Hindlimb muscle (tissue), 1 donor: Measurements from ENCODE around the gene MORF4L2. TPM values are rescaled to one million over a fixed set of nuclear protein-coding genes. Genes with fewer than 3 reads are reported as not detected.

Experiments
- DNase-seq: peaks from one replicate; pipeline ENCODE4 v3.0.0-alpha.2; 2013
- polyA plus RNA-seq: library from polyadenylated mRNA; unstranded; fragments of 120-200 nt; gene quantifications from one replicate; pipeline ENCODE4 v1.2.1, GENCODE V29; 2013; ENCODE audit not compliant: insufficient read length

MORF4L2 gene, protein sequence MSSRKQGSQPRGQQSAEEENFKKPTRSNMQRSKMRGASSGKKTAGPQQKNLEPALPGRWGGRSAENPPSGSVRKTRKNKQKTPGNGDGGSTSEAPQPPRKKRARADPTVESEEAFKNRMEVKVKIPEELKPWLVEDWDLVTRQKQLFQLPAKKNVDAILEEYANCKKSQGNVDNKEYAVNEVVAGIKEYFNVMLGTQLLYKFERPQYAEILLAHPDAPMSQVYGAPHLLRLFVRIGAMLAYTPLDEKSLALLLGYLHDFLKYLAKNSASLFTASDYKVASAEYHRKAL
- polyA plus RNA-seq: 192 TPM

DNA sequence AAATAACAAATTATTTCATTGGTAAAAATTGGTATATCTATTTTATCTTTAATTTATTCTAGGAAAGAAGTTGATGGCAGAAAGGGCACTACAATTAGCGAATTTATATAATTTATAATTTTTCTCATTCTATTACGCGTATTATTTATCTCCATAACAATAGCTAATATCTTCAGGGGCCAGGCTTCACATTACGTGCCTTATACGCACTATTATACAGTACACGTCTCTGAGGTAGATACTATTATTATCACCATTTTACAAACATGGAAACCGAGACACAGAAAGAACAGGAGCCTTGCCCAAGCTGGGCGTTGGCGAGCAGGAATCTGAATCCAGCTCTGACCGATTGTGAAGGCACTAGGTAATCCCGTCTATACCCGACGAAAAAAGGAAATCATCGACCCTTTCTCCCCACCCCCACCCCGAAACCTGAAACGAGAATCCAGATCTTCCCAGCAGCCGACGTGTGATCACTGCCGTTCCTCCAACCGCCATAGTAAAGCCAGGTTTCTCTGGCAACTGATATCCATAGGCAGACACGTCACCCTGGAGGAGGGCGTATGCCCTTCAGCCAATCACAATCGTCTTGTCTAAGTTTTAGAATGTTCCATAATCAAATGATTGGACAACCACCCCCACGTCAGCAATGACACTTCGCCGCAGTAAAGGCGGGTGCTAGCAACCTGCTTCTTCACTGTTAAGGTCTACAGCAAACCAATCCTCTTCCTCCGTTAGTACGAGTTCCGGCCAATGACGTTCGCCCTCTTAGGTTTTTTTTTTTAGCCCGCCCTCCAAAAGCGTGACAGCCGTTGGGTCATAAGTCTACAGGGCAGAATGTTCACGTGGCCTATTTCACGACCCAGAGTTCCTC is at the start of gene MORF4L2:
MORF4L2 (minus strand) TSS at position 501 of the 874 bp plus-strand sequence. CDS start 9,672 bp downstream, outside the sequence.
- peak; percentile 93 for DNase-seq

DNA sequence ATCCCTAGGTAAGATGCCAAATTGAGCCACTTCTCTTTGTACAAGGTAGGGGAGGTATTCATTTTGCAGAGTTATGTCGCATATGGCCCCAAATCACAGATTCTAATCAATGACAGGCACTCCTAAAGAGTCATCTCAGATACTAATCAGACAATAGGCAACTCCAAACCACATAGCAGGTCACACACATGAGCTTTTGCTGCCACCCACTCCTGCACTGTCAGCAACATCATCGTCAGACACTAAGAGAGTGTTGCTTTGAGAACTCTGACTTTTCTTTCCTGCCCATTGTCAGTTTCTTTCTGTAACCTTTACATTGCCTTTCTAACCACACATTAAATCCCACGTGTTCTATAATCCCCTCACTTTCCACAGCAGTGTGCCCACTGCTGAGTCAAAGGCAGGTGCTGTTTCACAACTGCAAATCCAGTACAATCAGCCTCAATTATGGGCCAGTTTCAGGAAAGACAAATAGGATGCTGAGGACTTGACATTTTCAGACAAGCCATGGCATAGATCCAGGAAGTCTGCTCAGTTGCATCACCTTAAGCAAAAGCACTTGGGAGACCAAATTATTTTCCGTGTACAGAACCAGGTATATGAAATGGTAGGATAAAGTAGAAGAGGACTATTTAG is 47.7 kb upstream of the MORF4L2 start:
- no peak for DNase-seq

DNA sequence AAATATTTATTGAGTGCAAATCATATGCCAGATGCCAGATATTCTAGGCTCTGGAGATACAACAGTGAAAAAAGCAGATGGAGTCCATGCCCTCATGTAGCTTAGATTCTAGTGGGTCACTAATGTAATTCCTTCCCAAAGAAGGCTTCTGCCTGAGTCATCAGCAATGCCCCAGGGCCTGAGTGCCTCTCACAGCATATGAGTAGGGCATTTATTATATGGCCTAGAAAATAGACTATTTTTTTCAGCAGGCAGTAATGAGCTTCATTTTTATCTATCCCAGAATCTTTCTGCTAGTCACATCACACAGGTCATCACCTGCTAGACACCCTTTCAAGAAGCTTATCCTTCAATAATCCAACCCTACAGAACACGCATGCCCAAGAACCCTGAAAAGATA is 46.5 kb upstream of the MORF4L2 start:
- DNase-seq: no peak

DNA sequence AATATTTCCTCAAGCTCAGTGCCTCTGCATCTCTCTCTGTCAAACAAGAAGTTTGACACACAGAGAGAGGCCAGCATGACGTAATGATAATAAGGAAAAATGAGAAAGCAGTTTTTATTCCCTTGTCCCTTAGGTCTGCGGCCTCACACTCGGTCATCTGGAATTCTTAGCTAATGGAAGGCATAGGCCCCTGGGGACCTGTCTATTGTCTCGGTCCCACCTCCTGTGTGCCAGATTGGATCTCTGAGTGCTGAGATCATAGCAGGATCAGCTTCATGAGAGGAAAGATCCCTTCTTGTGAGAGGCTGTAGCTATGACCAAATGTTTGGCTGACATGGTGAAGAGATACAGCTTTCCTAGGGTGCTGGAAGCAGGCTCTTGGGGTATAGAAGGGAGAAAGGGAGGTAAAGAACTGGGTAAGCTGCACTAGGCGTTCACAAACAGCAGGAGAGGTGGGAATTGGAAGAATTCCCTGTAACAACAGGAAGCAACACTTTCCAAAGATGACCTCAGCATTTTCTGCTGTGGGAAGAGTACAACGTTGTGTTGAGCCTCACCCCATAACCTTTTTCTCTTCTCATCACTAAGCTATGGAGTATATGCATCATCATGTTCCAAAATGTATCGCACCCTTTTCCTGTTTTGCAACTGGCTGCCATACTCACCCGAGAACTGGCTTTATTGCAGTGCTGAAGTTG is 44.4 kb upstream of the MORF4L2 start:
- DNase-seq: peak; percentile 67

DNA sequence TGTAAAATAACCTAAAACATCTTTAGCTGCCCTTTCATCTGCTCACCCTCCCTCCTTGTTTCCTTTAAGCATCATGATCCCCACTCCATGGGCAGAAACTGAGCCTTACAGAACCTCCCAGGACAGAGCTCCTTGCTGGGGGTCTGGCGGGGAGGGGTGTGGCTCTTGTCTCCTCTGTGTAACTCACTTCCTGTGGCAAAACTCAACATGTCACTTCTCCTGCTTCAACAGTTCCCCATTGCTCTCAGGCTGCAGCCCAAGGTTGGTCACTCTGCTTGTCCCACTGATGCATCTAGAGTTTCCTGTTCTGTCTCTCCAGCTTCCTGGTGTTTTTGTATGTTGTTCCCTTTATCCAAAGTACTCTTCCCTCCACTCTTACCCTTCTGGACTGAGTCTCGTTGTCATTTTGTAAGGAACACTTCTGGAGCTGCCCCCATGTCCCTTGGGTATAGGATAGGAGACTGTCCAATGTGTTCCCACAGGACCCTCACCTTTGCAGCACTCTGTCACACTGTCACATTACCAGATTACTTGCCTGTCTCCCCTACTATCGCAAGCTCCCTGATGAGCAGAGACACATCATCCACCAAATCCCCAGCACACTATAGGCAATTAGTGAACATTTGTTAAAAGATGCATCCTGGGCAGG is 43.8 kb upstream of the MORF4L2 start:
- DNase-seq: no peak

DNA sequence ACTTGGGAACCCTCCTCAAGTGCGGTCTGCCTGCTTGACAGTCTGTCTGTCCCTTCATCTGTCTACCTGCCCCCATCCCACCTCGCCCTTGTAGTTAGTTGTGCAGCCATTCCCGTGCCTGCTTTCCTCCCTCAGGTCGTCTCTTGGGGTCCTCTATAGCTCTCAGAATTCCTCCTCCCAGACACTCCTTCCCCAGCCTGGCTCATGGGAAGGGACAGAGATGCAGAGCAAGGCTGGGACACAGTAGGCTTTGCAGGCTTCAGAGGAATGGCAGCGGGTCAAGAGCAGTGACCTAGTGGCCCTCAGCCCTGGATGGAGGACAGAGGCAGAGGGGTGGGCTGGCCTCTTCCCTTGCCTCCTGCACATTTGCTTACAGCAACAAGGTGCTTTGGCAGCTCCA is 42.5 kb upstream of the MORF4L2 start:
- no peak for DNase-seq

DNA sequence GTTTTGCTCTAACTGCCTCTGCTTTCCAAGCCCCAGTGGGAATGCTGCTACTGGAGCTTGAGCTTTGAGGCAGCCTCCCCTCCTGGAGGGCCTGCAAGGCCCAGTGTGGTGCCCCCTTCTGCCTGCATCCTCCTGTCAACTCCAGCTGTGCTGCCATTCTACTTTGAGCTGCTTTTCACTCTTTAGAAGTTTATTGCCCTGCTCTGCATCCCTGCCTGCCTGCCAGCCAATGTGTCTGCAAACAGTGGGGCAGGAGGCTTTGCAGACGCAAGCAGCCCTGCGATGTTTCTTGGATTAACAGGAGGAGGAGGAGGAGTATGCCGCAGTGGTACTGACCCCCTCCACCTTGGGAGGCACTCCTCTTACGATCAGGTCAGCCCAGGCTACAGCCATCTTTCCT is 40.6 kb upstream of the MORF4L2 start:
- DNase-seq: no peak

DNA sequence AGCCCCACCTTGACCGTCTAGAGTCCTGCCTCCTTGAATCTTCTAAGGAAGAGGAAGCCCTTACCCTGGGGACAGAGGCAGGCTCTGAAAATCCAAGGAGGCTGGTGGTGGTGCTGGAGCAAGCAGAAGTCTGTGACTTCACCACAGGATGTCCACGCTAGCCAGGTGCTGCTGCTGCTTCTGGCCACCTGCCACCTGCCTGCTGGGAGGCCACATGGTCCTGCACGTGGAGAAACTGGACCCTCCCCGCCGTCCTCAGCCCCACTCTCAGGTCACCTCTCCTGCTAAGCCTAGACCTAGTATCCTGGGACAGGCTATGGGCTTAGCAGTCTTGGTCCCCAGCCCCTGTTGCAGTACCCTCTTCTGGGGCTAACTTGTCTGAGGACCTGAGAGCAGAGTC is 40.0 kb upstream of the MORF4L2 start:
- DNase-seq: no peak

DNA sequence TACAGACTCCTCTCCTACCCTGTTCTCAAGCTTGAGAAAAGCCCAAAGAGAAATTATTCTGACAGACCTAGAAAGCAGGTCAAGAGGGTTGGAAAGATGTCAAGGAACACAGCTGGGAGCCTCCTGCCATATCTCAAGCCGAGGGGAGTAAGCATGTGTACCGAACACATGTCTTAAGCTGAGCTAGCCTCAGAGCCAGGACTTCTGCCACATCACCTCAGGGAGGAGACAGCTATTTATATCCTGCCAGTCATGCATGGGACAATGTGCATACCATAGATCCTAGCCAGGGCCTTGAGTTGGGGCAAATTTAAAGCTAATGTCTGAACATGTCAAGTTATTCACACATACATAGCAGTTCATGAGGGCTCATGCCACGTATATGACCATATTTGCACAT is 36.0 kb upstream of the MORF4L2 start:
- no peak for DNase-seq

DNA sequence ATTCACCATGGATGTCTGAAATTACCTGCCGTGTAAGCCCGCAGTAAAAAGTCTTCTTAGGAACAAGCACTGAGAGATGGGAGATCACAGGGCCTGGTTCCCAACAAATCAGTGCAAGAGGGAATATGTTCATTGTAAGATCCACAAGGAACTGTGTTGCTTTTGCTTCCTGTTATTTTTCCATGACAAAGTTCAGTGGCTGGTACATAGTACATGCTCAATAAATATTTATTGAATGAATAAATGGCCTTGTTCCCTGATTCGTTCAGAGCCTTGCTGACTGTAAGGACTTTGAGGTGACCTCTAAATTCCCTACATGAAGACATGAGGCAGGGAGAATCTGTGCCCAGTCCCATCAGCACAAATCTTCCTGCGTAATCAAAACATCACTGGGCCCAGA is 31.6 kb upstream of the MORF4L2 start:
- DNase-seq: no peak

DNA sequence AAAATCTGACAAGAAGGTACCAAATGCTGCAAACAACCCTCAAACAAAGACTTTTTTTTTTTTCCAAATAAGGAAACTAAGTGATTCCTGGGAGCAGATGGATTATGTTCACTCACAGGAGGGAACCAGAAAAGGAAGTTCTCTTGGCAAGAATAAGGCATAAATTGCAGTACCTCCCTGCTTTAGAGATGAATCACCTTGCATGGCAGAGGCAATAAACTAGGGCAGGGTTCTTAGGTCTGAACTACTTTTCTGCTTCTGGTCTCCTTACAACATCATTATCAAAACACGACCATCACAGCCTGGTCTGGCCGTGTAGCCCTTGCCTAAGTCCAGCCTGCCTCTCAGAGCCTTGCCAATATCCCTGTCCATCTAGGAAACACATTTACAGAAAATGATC is 30.5 kb upstream of the MORF4L2 start:
- no peak for DNase-seq

DNA sequence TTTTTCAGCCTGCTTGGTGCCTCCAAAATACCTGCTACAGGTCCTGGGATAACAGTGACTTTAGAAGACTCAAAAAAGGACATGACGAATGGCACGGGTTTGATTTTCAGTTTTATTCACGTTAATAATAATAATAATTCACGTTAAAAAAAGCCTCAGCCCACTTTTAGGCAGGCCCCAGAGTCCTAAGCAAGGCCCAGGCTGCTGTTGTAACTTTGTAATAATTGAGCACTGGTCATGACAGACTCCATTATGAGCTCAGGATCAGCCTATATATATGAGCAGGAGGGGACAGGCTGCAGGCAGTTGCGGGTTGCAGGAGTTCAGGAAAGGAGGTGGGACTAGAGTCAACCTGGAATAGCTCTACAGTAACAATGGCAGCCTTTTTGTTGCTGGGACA is 24.1 kb upstream of the MORF4L2 start, which contains the start of gene TMEM31:
TMEM31 (plus strand) TSS at position 301 of the 400 bp plus-strand sequence. CDS start 1,350 bp downstream, outside the sequence.
- DNase-seq: no peak

DNA sequence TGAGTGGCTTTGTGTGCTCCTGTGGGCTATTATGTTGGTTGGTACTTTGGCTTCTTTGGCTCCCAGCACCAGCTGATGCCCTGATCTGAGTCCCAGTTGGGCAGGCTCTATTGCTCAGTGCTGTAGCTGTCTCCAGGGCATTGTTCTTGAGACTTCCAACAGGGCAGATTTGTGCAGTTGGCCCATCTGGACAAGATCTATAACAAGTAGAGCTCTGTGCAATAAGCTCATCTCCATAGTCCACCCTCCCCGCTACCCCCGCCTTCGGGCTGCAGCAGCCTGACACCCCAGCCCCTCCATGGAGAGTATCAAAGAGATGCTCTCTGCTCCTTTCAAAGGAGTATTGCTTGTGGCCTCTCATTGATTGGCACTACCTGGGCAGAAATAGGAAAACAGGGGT is 18.4 kb upstream of the MORF4L2 start:
- no peak for DNase-seq

DNA sequence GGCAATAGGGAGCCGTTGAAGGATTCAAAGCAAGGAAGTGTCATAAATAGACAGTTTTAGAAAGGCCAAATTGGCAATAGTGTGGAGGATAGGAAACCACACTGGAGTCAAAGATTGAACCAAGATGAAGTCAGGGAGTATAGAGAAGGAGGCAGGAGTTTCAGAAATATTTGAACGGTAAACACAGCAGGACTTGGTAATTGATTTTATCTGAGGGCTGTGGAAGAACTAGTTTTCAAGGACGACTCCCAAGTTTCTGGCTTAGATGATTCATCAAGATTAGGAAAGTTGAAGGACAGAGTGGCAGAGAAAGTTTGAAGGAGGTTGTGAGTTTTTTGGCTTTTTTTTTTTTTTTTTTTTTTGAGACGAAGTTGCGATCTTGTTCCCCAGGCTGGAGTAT is 12.7 kb upstream of the MORF4L2 start:
- no peak for DNase-seq

DNA sequence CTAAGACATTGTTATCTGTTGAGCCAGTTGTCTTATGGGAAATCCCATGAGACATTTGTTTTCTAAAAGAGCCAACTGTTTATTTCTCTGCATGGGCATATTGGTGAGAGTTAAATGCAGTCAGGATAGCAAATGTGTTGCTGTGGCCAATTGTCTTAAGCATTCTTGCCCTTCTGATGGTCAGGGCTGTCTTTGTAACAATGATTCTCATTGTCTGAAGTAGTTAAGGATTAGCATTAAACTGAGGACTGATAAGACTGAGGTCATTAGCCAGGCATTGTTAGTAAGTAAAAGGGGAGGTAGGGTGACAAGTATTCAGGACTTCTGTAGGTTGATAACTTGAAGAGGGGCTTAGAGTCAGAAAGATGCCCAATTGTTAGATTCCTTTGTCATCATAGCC is 11.2 kb upstream of the MORF4L2 start:
- no peak for DNase-seq

DNA sequence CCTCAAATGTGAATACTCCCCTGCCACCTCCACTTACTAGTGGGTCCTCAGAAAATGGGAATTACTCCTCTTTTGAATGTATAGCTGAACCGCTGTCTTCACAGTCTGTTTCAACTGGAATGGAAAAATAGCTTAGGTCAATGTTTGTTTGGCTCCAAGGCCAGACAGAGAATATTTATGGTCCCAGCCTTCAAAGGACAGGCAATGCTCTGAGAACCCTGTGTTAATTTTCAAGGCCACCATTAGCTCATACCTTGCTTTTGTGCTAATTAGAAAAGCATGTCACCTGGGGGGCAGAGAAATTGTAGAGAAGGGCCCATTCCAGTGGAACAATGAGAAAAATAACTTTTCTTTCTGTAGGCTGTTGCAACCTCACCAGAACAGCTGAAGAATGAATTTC is 4.6 kb upstream of the MORF4L2 start:
- DNase-seq: no peak

DNA sequence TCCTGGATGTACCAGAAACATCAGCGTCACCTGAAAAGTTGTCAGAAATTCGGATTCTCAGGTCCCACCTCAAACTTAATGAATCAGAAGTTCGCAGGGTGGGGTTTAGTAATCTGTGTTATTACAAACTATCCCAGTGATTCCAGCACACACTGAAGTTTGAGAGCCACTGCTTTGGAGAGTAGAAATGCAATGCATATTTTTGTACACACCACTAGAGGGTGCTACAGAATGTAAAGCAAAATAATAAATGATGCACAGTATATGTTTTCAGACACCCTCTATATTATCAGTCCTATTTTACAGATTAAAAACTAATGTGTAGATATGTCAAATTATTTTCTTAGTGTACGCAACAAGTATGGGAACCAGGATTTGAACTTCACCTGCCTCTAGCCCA is 2.4 kb upstream of the MORF4L2 start:
- DNase-seq: peak; percentile 15

DNA sequence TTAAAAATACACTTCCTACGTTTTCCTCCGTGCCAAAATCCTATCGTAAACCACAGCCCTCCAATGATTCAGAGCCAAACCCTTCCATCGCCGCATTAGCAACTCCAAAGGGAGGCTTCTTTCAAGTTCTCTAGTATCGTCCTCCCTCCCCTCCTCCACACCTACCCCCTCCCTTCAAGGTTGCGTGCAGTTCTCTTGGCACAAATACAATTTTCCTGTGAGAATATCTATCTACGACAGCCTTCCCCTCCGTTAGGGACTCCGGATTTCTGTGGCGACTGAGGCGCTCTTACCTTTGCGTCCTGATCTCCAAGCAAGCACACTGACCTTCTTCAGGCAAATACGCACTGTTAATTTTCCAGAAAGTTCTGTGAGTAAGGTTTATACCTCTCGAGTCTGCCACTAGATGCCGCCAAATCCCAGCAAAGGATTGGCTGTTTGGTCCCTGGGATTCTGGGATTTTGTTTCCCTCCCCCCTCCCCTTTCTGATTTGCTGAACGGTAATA is 1.2 kb upstream of the MORF4L2 start:
- peak; percentile 83 for DNase-seq

DNA sequence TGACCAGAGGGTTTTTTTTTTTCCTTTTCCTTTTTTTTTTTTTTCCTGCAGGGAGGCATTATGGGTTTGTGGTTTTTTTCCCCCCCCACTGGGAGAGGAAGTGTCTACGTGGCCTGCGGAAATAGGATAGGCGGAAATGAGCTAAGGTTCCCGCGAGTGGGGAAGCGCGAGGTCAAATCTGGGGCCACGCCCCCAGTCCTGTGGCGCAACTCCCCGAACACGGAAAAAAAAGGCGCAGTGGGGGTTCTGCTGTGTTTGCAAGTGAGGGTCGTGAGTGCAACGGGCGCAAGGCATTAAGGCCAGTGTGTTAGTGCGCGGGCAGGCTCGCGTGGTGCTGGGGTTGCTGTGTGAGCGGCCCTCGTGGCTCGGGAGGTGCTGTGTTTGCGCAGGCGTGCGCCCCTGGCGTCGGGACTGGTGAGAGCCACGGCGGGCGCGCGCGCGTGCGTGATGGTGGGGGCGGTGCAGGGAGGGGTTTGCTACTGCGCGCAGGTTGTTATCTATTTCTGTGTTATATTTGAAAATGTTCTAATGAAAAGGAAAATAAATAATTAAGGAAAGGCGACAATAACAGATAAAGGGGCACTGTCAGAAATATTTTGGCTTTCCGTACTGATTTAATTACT is 685 bp upstream of the MORF4L2 start:
- DNase-seq: peak; percentile 87

DNA sequence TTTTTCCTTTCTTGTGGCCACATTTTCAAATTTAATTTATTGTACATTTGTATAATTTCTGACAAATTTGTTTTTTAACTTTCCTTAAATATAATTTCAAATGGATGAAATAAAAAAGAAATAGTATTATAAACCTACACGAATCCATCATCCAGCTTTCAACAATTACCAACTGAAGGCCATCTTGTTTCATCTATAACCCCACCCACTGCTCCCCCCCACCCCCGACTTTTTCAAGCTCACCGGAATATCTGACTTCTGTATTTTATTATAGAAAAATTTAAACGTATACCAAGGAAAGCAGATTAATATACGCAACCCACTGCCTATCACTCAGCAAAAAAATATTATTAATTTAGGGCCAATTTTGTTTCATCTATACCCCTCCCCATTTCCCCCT is 1.1 kb downstream of the MORF4L2 start:
- no peak for DNase-seq

DNA sequence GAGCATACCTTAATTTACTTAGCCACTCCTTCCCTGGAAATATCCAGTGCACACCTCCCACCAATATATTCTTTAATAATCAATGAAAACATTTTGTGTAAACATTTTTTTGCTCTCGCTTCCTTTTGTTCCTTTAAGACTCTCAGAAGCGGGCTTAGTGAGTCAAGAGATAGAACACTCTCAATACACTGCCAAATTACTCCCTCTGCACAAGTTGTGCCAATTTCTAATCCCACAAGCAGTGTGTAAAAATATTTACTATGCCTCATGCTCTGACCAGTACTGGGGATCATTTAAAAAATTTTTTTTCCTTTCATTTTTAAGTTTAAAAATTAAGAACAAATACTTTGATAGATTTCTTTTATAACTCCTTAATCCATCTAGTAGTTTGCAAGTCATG is 5.1 kb downstream of the MORF4L2 start:
- no peak for DNase-seq
